GM18870 (cell line): ENCODE data around the gene PDE8B.
"Not testable (repeated sequence)": the region's sequence is repeated elsewhere in the genome, so short reads cannot be mapped to it uniquely, and the experiment has no call there.

Source experiments
- ATAC-seq: cut with Tn5 transposase; IDR thresholded peaks from one replicate; pipeline ENCODE4 v1.9.1; 2021; ENCODE audit warnings: moderate library complexity; ENCODE audit not compliant: unreplicated experiment

PDE8B gene

GRCh38 chr5:77355080-77355479, 144.6 kb downstream of the PDE8B start:
- no peak for ATAC-seq

GRCh38 chr5:77355751-77356150, 145.3 kb downstream of the PDE8B start:
- ATAC-seq: no peak

- ATAC-seq: peak; percentile 92
These were observed 146.3 kb downstream of the PDE8B start for GRCh38 chr5:77356740-77357139.

- ATAC-seq: no peak
These were observed 148.1 kb downstream of the PDE8B start for GRCh38 chr5:77358255-77359205.

- no peak for ATAC-seq
These were observed 148.8 kb downstream of the PDE8B start for GRCh38 chr5:77359231-77359630.

GRCh38 chr5:77360381-77360780, 149.9 kb downstream of the PDE8B start:
- no peak for ATAC-seq

GRCh38 chr5:77360973-77361372, 150.5 kb downstream of the PDE8B start:
- no peak for ATAC-seq

- no peak for ATAC-seq
These were observed 156.4 kb downstream of the PDE8B start for GRCh38 chr5:77366717-77367500.

GRCh38 chr5:77367741-77368140, 157.3 kb downstream of the PDE8B start:
- ATAC-seq: no peak

- ATAC-seq: no peak
These were observed 157.9 kb downstream of the PDE8B start for GRCh38 chr5:77368367-77368766.

- no peak for ATAC-seq
These were observed 159.1 kb downstream of the PDE8B start for GRCh38 chr5:77369566-77369965.

- no peak for ATAC-seq
These were observed 164.2 kb downstream of the PDE8B start for GRCh38 chr5:77374686-77375085.

- ATAC-seq: no peak
These were observed 166.3 kb downstream of the PDE8B start for GRCh38 chr5:77376609-77377300.

- peak; percentile 89 for ATAC-seq
These were observed 169.1 kb downstream of the PDE8B start for GRCh38 chr5:77379558-77380061.

- ATAC-seq: no peak
These were observed 170.2 kb downstream of the PDE8B start for GRCh38 chr5:77380636-77381035.

- ATAC-seq: not testable (repeated sequence)
These were observed 172.9 kb downstream of the PDE8B start for GRCh38 chr5:77383336-77383735.

GRCh38 chr5:77386340-77386739, 175.9 kb downstream of the PDE8B start:
- ATAC-seq: not testable (repeated sequence)

GRCh38 chr5:77389746-77390145, 179.3 kb downstream of the PDE8B start:
- no peak for ATAC-seq

- no peak for ATAC-seq
These were observed 179.7 kb downstream of the PDE8B start for GRCh38 chr5:77390221-77390620.

GRCh38 chr5:77390795-77391194, 180.3 kb downstream of the PDE8B start:
- no peak for ATAC-seq

- ATAC-seq: no peak
These were observed 180.8 kb downstream of the PDE8B start for GRCh38 chr5:77391240-77391765.
